ENCODE data around the gene MRPL37.
"Not testable (repeated sequence)": the region's sequence is repeated elsewhere in the genome, so short reads cannot be mapped to it uniquely, and the experiment has no call there.

The MRPL37 gene

GRCh38 chr1:54172614-54173599 lies 27.1 kb upstream of the MRPL37 start:
- DNase-seq, result no peak

- DNase-seq, result no peak
Measured at GRCh38 chr1:54173681-54174080, 26.3 kb upstream of the MRPL37 start.

GRCh38 chr1:54174106-54174505 lies 25.9 kb upstream of the MRPL37 start:
- no peak for DNase-seq

GRCh38 chr1:54176621-54177327 lies 23.2 kb upstream of the MRPL37 start:
- DNase-seq, result no peak

- DNase-seq, result no peak
Measured at GRCh38 chr1:54177726-54178125, 22.2 kb upstream of the MRPL37 start.

- no peak for DNase-seq
Measured at GRCh38 chr1:54178296-54179070, 21.5 kb upstream of the MRPL37 start.

- peak; percentile 52 for DNase-seq
Measured at GRCh38 chr1:54180701-54181360, 19.1 kb upstream of the MRPL37 start.

GRCh38 chr1:54186056-54186455 lies 13.9 kb upstream of the MRPL37 start:
- no peak for DNase-seq

- no peak for DNase-seq
Measured at GRCh38 chr1:54188291-54188690, 11.7 kb upstream of the MRPL37 start.

GRCh38 chr1:54190526-54190925 lies 9.4 kb upstream of the MRPL37 start:
- no peak for DNase-seq

- DNase-seq, result no peak
Measured at GRCh38 chr1:54191525-54191924, 8.4 kb upstream of the MRPL37 start.

- DNase-seq, result no peak
Measured at GRCh38 chr1:54193453-54193852, 6.5 kb upstream of the MRPL37 start.

- no peak for DNase-seq
Measured at GRCh38 chr1:54199151-54199764, 709 bp upstream of the MRPL37 start.

- no peak for DNase-seq
Measured at GRCh38 chr1:54200519-54200997, 591 bp downstream of the MRPL37 start.

GRCh38 chr1:54204199-54204598 lies 4.2 kb downstream of the MRPL37 start:
- DNase-seq, result no peak

- no peak for DNase-seq
Measured at GRCh38 chr1:54207287-54207686, 7.3 kb downstream of the MRPL37 start.

- DNase-seq, result not testable (repeated sequence)
Measured at GRCh38 chr1:54207896-54208295, 7.9 kb downstream of the MRPL37 start.

- no peak for DNase-seq
Measured at GRCh38 chr1:54212872-54213271, 12.9 kb downstream of the MRPL37 start.

GRCh38 chr1:54215523-54215922 lies 15.6 kb downstream of the MRPL37 start:
- no peak for DNase-seq

GRCh38 chr1:54218883-54219687 lies 19.1 kb downstream of the MRPL37 start:
- DNase-seq, result no peak

- DNase-seq, result no peak
Measured at GRCh38 chr1:54219688-54220003, 19.7 kb downstream of the MRPL37 start.

All from eye (tissue), 1 donor.